Stomach (tissue), 4 donors: ENCODE measurements around the gene COL5A1.

Source experiments
- CTCF ChIP-seq, 7 experiments: fragments of 450-650 bp in 4 of 7; fragments of 200-600 bp in 3 of 7; sonication (generic) in 3 of 7; IDR thresholded peaks; one replicate each; pipeline ENCODE4 v1.5.1; 2016 to 2019; ENCODE audit warnings: antibody characterized with exemption in 7 of 7, control low read depth in 2 of 7, mild to moderate bottlenecking in 1 of 7
- POLR2AphosphoS5 ChIP-seq, 3 donors: sonication (generic); formaldehyde crosslinking; IDR thresholded peaks; one replicate each; pipeline ENCODE4 v1.6.1; 2016; ENCODE audit warnings: antibody characterized with exemption in 3 of 3

GRCh38 chr9:134606951-134607731 lies 34.5 kb upstream of the COL5A1 start:
- no peak for TF ChIP-seq POLR2AphosphoS5 (IDR thresholded peaks at IDR 0.05)
- TF ChIP-seq CTCF (IDR thresholded peaks at IDR 0.05), result no peak
